GM12864 (cell line): ENCODE data around the gene IQUB.
A peak's percentile ranks its signal among the peaks of the same experiment; 100 is the strongest.

Source experiments
- DNase-seq: peaks from one replicate; pipeline ENCODE4 v3.0.0-alpha.2; 2011; ENCODE audit warnings: low read depth
- H3K4me3 ChIP-seq: 2 replicates; pipeline ENCODE4 v1.5.1; 2011; ENCODE audit warnings: mild to moderate bottlenecking, low read depth, low read length, control low read depth
- CTCF ChIP-seq: IDR thresholded peaks from 2 replicates; pipeline ENCODE4 v1.5.1; 2011; ENCODE audit warnings: low read depth, mild to moderate bottlenecking, moderate library complexity, low read length, control low read depth, inconsistent platforms; ENCODE audit errors: missing control alignments

Gene IQUB

GRCh38 chr7:123548406-123548805 is 14.0 kb upstream of the IQUB start:
- no peak overlapping the region for H3K4me3 ChIP-seq
- DNase-seq = no peak
- no peak for TF ChIP-seq CTCF

- no peak for TF ChIP-seq CTCF
- DNase-seq = no peak
- H3K4me3 ChIP-seq = no peak overlapping the region
Measured at GRCh38 chr7:123539871-123540270, 5.5 kb upstream of the IQUB start.

- no peak for TF ChIP-seq CTCF
- H3K4me3 ChIP-seq = no peak overlapping the region
- DNase-seq = no peak
Measured at GRCh38 chr7:123538897-123539296, 4.5 kb upstream of the IQUB start.

GRCh38 chr7:123538189-123538714 is 3.9 kb upstream of the IQUB start:
- no peak for TF ChIP-seq CTCF

DNA sequence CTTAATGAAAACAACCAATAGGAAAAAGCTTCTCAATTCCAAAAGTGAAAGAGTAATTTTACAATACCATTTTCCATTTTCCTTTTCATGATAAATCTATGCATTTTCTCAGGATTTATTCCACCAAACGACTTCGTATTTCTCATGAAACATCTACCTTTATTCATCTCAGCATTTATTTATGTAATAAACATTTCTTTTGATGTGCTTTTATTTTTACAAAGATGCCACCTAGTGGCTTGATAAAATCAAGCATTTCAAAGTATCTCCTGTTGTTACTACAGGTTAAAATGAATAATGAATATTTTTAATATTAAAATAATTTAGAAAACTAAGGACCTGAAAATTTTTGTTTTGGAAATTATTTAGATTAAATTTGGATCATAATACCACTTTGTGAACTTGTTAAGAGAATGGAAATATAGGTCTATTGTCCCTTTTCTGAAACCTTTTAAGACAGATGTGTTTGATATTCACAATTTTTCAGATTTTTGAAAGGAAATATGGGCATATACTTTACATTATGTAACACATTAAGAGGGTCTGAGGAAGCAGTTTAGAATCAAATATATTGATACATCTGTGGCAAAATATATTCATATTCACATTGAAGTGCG is 2.7 kb upstream of the IQUB start:
- DNase-seq = no peak
- TF ChIP-seq CTCF = peak; percentile 11

More at GRCh38 chr7:123538189-123538714, 3.9 kb upstream of the IQUB start:
- no peak for DNase-seq
- H3K4me3 ChIP-seq = no peak overlapping the region

DNA sequence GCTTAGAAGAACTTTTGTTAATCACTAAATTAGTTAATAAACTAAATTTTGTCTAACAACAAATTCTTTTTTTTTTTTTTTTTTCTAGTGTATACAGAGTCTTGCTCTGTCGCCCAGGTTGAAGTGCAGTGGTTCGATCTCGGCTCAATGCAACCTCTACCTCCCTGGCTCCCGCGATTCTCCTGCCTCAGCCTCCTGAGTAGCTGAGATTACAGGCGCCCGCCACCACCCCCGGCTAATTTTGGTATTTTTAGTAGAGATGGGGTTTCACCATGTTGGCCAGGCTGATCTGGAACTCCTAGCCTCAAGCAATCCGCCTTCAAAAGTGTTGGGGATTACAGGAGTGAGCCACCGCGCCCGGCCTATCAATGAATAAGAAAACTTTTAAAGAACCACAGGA is 1.1 kb upstream of the IQUB start:
- no peak for DNase-seq
- H3K4me3 ChIP-seq = peak overlapping the region; percentile 59; the same call in 1 of the 2 replicates
- TF ChIP-seq CTCF = no peak

More for the DNA sequence above, 2.7 kb upstream of the IQUB start:
- no peak overlapping the region for H3K4me3 ChIP-seq

DNA sequence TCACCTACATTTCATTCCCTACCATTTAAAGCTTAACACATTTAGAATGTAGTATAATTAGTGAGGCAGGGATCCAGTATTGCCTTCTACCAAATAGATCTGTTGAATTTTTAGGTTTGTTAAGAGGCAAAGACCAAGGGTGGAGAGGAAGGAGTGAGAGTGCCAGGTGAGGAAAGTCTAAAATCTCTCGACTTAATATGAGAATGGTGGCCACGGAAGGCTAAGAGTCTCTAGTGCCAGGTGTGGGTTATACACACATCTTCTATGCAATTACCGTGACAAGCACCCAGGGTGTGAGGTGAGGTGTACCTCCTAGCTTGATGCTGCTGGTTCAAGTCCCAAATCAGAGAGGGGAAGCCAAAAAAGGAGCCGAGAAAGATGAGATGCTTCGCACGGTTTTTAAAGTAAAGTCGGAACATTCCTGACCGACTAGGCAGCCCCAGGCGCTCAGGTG is 439 bp downstream of the IQUB start:
- H3K4me3 ChIP-seq = peak overlapping the region; percentile 60
- no peak for DNase-seq
- TF ChIP-seq CTCF = no peak
